ENCODE results near the gene PAGE2.
"Not testable (repeated sequence)": the region's sequence is repeated elsewhere in the genome, so short reads cannot be mapped to it uniquely, and the experiment has no call there.

The PAGE2 gene

DNA sequence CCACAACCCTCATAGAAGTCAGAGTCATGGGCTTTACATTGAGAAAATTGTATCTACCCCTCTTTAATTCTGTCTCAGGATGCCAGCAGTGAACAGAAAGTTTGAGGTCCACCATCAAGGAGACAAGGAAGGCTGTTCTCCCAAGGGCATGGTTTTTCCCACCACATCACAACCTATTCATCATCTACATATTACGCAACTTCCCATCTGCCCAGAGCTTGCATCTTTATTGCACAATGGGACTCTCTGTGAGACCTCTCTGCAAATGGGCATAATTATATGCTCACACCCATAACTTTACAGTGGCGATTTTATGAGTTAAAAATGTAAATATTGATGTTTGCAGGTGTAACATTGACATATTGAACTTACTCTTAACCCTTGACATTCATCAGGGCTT lies 38.9 kb downstream of the PAGE2 start:
- peak; percentile 62 for DNase-seq

- no peak for DNase-seq
These were observed 40.5 kb downstream of the PAGE2 start for GRCh38 chrX:55129361-55129760.

DNA sequence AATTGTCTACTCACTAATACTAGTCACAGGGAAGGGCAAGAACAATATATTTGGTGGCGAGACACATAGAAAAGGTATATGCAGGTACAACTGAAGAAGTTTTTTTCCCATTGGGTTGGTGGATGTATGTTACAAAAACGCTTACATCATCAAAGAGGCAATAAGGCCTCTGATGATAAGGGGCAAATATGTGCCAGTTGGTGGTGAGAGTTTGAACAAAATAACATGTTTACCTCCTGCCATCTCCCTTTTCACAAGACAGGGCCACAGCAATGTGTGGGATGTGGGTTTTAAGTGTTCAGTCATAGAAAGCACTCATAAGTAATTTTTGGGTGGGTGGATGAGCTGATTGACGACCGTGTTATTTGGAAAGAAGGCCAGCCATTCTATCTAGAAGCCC lies 41.7 kb downstream of the PAGE2 start:
- DNase-seq, result no peak

- DNase-seq, result no peak
These were observed 43.6 kb downstream of the PAGE2 start for GRCh38 chrX:55132416-55132815.

GRCh38 chrX:55135171-55135570 lies 46.4 kb downstream of the PAGE2 start:
- peak; percentile 8 for DNase-seq

GRCh38 chrX:55140800-55141199 lies 52.0 kb downstream of the PAGE2 start:
- not testable (repeated sequence) for DNase-seq
